ENCODE data around the gene GARIN5B.
A peak's percentile ranks its signal among the peaks of the same experiment; 100 is the strongest.
"Not testable (repeated sequence)": the region's sequence is repeated elsewhere in the genome, so short reads cannot be mapped to it uniquely, and the experiment has no call there.

The GARIN5B gene

GRCh38 chr19:55348317-55349034 is 14.6 kb downstream of the GARIN5B start:
- no peak for DNase-seq (ENCODE audit: low spot score)

- DNase-seq (ENCODE audit: low spot score), result no peak
Observed at GRCh38 chr19:55347442-55348009, 15.5 kb downstream of the GARIN5B start.

- DNase-seq (ENCODE audit: low spot score), result no peak
Observed at GRCh38 chr19:55346725-55347441, 16.2 kb downstream of the GARIN5B start.

GRCh38 chr19:55345818-55346724 is 17.0 kb downstream of the GARIN5B start:
- peak; percentile 79 for DNase-seq (ENCODE audit: low spot score)

- no peak for DNase-seq (ENCODE audit: low spot score)
Observed at GRCh38 chr19:55345101-55345817, 17.8 kb downstream of the GARIN5B start.

- DNase-seq (ENCODE audit: low spot score), result no peak
Observed at GRCh38 chr19:55344444-55344843, 18.6 kb downstream of the GARIN5B start.

- DNase-seq (ENCODE audit: low spot score), result no peak
Observed at GRCh38 chr19:55341595-55342531, 21.2 kb downstream of the GARIN5B start.

- DNase-seq (ENCODE audit: low spot score), result peak; percentile 63
Observed at GRCh38 chr19:55341171-55341588, 21.9 kb downstream of the GARIN5B start.

GRCh38 chr19:55340784-55341147 is 22.3 kb downstream of the GARIN5B start:
- peak; percentile 19 for DNase-seq (ENCODE audit: low spot score)

- no peak for DNase-seq (ENCODE audit: low spot score)
Observed at GRCh38 chr19:55339889-55340783, 22.9 kb downstream of the GARIN5B start.

GRCh38 chr19:55339105-55339888 is 23.8 kb downstream of the GARIN5B start, which contains the start of gene KMT5C:
Gene KMT5C, plus strand, starts transcription at chr19:55339876. Its CDS starts 2,061 bp downstream, at chr19:55341937.
- DNase-seq (ENCODE audit: low spot score), result peak; percentile 100

- DNase-seq (ENCODE audit: low spot score), result no peak
Observed at GRCh38 chr19:55336101-55336500, 27.0 kb downstream of the GARIN5B start.

GRCh38 chr19:55333870-55334269 is 29.2 kb downstream of the GARIN5B start:
- no peak for DNase-seq (ENCODE audit: low spot score)

GRCh38 chr19:55329791-55330190 is 33.3 kb downstream of the GARIN5B start:
- DNase-seq (ENCODE audit: low spot score), result not testable (repeated sequence)

- DNase-seq (ENCODE audit: low spot score), result not testable (repeated sequence)
Observed at GRCh38 chr19:55328774-55329318, 34.2 kb downstream of the GARIN5B start.

GRCh38 chr19:55325172-55325571 is 37.9 kb downstream of the GARIN5B start, which contains the start of gene TMEM150B:
Gene TMEM150B, minus strand, starts transcription at chr19:55325341. Its CDS starts 4,305 bp downstream, at chr19:55321036.
- DNase-seq (ENCODE audit: low spot score), result no peak

- DNase-seq (ENCODE audit: low spot score), result no peak
Observed at GRCh38 chr19:55324662-55325061, 38.4 kb downstream of the GARIN5B start.
